Neuronal stem cell (in vitro differentiated cells): ENCODE results near the gene WSCD2.

Experiments
- DNase-seq: peaks from one replicate; pipeline ENCODE4 v3.0.0-alpha.2; 2013; ENCODE audit warnings: low spot score
- H2AFZ ChIP-seq: one replicate; pipeline ENCODE4 v1.6.1; 2013; ENCODE audit warnings: mild to moderate bottlenecking, low read length, inconsistent platforms
- H2AK5ac ChIP-seq: 2 replicates; pipeline ENCODE4 v1.6.1; 2013; ENCODE audit warnings: low read depth, mild to moderate bottlenecking, inconsistent platforms, low read length, moderate library complexity, mixed read lengths
- H2BK120ac ChIP-seq: 2 replicates; pipeline ENCODE4 v1.6.1; 2013; ENCODE audit warnings: low read depth, mild to moderate bottlenecking, inconsistent platforms, low read length, moderate library complexity, mixed read lengths
- H2BK12ac ChIP-seq: one replicate; pipeline ENCODE4 v1.6.1; 2013; ENCODE audit warnings: low read length, inconsistent platforms
- H2BK15ac ChIP-seq: 2 replicates; pipeline ENCODE4 v1.6.1; 2013; ENCODE audit warnings: mild to moderate bottlenecking, low read length, inconsistent platforms, mixed read lengths
- H2BK5ac ChIP-seq: one replicate; pipeline ENCODE4 v1.6.1; 2013; ENCODE audit warnings: inconsistent platforms, mild to moderate bottlenecking, low read length, moderate library complexity
- H3K14ac ChIP-seq: one replicate; pipeline ENCODE4 v1.6.1; 2013; ENCODE audit warnings: low read length, inconsistent platforms
- H3K18ac ChIP-seq: 2 replicates; pipeline ENCODE4 v1.6.1; 2013; ENCODE audit warnings: low read length, inconsistent platforms
- H3K23ac ChIP-seq: 2 replicates; pipeline ENCODE4 v1.6.1; 2013; ENCODE audit warnings: low read depth, mild to moderate bottlenecking, mixed read lengths, low read length, inconsistent platforms; ENCODE audit not compliant: poor library complexity
- H3K27ac ChIP-seq: replicated peaks from 3 replicates; pipeline ENCODE4 v1.5.1; 2013; ENCODE audit warnings: low read length, inconsistent platforms
- H3K27me3 ChIP-seq, 3 experiments: 2 replicates each; pipeline ENCODE4 v1.6.1; 2013; ENCODE audit warnings: low read length in 3 of 3, mild to moderate bottlenecking in 2 of 3, inconsistent platforms in 1 of 3, low read depth in 1 of 3, mixed read lengths in 1 of 3, moderate library complexity in 1 of 3; ENCODE audit not compliant: control insufficient read depth in 3 of 3, insufficient read depth in 3 of 3
- H3K36me3 ChIP-seq, 2 donors: replicated peaks in 1 of 2; 2 replicates each; pipeline ENCODE4 v1.6.1; 2013; ENCODE audit warnings: low read length in 2 of 2; ENCODE audit not compliant: control insufficient read depth in 2 of 2, insufficient read depth in 2 of 2
- H3K4ac ChIP-seq: 2 replicates; pipeline ENCODE4 v1.6.1; 2013; ENCODE audit warnings: inconsistent platforms, mild to moderate bottlenecking, low read length, moderate library complexity
- H3K4me1 ChIP-seq, 2 donors: 1 replicate in 1 of 2; 2 replicates in 1 of 2; pipeline ENCODE4 v1.6.1; 2013; ENCODE audit warnings: low read length in 2 of 2, low read depth in 1 of 2; ENCODE audit not compliant: control insufficient read depth in 2 of 2, insufficient read depth in 1 of 2
- H3K4me2 ChIP-seq: one replicate; pipeline ENCODE4 v1.6.1; 2013; ENCODE audit warnings: mild to moderate bottlenecking, low read length, inconsistent platforms; ENCODE audit not compliant: insufficient read depth, poor library complexity, severe bottlenecking
- H3K4me3 ChIP-seq, 2 donors: 2 replicates each; pipeline ENCODE4 v1.5.1; 2013; ENCODE audit warnings: low read length in 2 of 2, mild to moderate bottlenecking in 2 of 2, inconsistent platforms in 1 of 2, moderate library complexity in 1 of 2
- H3K79me1 ChIP-seq: one replicate; pipeline ENCODE4 v1.6.1; 2013; ENCODE audit warnings: low read depth, mild to moderate bottlenecking, inconsistent platforms, low read length, moderate library complexity
- H3K9ac ChIP-seq: one replicate; pipeline ENCODE4 v1.6.1; 2013; ENCODE audit warnings: mild to moderate bottlenecking, low read depth, low read length, inconsistent platforms; ENCODE audit not compliant: poor library complexity
- H3K9me3 ChIP-seq, 2 donors: replicated peaks in 1 of 2; 2 replicates each; pipeline versions ENCODE3 to v1.6.1; 2013; ENCODE audit warnings: low read length in 2 of 2, mild to moderate bottlenecking in 2 of 2, inconsistent platforms in 1 of 2, low read depth in 1 of 2, mixed read lengths in 1 of 2, moderate library complexity in 1 of 2; ENCODE audit not compliant: control insufficient read depth in 2 of 2, insufficient read depth in 1 of 2
- H4K8ac ChIP-seq: one replicate; pipeline ENCODE4 v1.6.1; 2013; ENCODE audit warnings: low read depth, mild to moderate bottlenecking, inconsistent platforms, low read length, moderate library complexity
- H4K91ac ChIP-seq: one replicate; pipeline ENCODE4 v1.6.1; 2013; ENCODE audit warnings: low read length, low read depth, mild to moderate bottlenecking, inconsistent platforms; ENCODE audit not compliant: poor library complexity
- WGBS, 2 donors: extraction: QIAGEN DNeasy Blood & Tissue Kit; methylation state at CpG; one replicate each; pipeline ENCODE4 v1.1.7; 2013; ENCODE audit warnings: missing lambda C conversion rate in 2 of 2, mixed read lengths in 1 of 2; ENCODE audit not compliant: insufficient read length in 2 of 2, insufficient replicate concordance in 1 of 2; ENCODE audit errors: extremely low coverage in 2 of 2; 5-methylcytosine and 5-hydroxymethylcytosine counted together

WSCD2 gene

GRCh38 chr12:108190529-108190928 is 61.4 kb downstream of the WSCD2 start:
- no peaks in the 10 kb centered on the region for H3K79me1 ChIP-seq
- no peak overlapping the region for H3K27ac ChIP-seq
- no peak for DNase-seq
- no peaks in the 10 kb centered on the region for H3K27me3 ChIP-seq
- H3K14ac ChIP-seq, result no peak overlapping the region
- no peak overlapping the region for H3K4ac ChIP-seq
- H3K4me2 ChIP-seq, result no peak overlapping the region
- no peak overlapping the region for H2BK12ac ChIP-seq
- no peak overlapping the region for H2AFZ ChIP-seq
- H3K4me3 ChIP-seq, result no peak overlapping the region
- H2BK15ac ChIP-seq, result no peak overlapping the region
- H2AK5ac ChIP-seq, result no peak overlapping the region
- no peak overlapping the region for H4K91ac ChIP-seq
- H2BK120ac ChIP-seq, result no peak overlapping the region
- H4K8ac ChIP-seq, result no peak overlapping the region
- no peaks in the 10 kb centered on the region for H3K9me3 ChIP-seq
- no peaks in the 10 kb centered on the region for H3K36me3 ChIP-seq
- no peak overlapping the region for H3K9ac ChIP-seq
- no peak overlapping the region for H3K18ac ChIP-seq
- no peak overlapping the region for H3K23ac ChIP-seq
- no peaks in the 10 kb centered on the region for H3K4me1 ChIP-seq
- no CpG with 5 or more reads among the region's 3 CpGs for WGBS, 2 donors
- no peak overlapping the region for H2BK5ac ChIP-seq

GRCh38 chr12:108191086-108191485 is 62.0 kb downstream of the WSCD2 start:
- H3K23ac ChIP-seq, result no peak overlapping the region

GRCh38 chr12:108191938-108192337 is 62.9 kb downstream of the WSCD2 start:
- Histone ChIP-seq H2BK12ac (no peak overlapping the region), H3K9ac (no peak overlapping the region), H2BK5ac (no peak overlapping the region), H2AK5ac (no peak overlapping the region), H4K91ac (no peak overlapping the region), H3K14ac (no peak overlapping the region), H3K27me3 (no peaks in the 10 kb centered on the region), H2BK15ac (no peak overlapping the region), H2BK120ac (no peak overlapping the region), H3K18ac (no peak overlapping the region), H3K4me3 (no peak overlapping the region), H3K27ac (no peak overlapping the region), H2AFZ (no peak overlapping the region), H3K79me1 (no peaks in the 10 kb centered on the region), H3K4me1 (no peaks in the 10 kb centered on the region), H3K23ac (no peak overlapping the region), H3K4ac (no peak overlapping the region), H3K4me2 (no peak overlapping the region), H3K9me3 (no peaks in the 10 kb centered on the region), H3K36me3 (no peaks in the 10 kb centered on the region), H4K8ac (no peak overlapping the region)
- DNase-seq, result no peak
- WGBS, 2 donors, result no CpG with 5 or more reads among the region's 4 CpGs

More at GRCh38 chr12:108191086-108191485, 62.0 kb downstream of the WSCD2 start:
- Histone ChIP-seq H4K8ac (no peak overlapping the region), H3K4ac (no peak overlapping the region), H3K79me1 (no peaks in the 10 kb centered on the region), H3K27me3 (no peaks in the 10 kb centered on the region), H3K18ac (no peak overlapping the region), H3K9me3 (no peaks in the 10 kb centered on the region), H3K14ac (no peak overlapping the region), H3K27ac (no peak overlapping the region), H4K91ac (no peak overlapping the region), H2BK12ac (no peak overlapping the region), H3K36me3 (no peaks in the 10 kb centered on the region), H3K4me2 (no peak overlapping the region), H2BK15ac (no peak overlapping the region), H2BK120ac (no peak overlapping the region), H2AFZ (no peak overlapping the region), H3K4me1 (no peaks in the 10 kb centered on the region), H2BK5ac (no peak overlapping the region), H3K9ac (no peak overlapping the region), H3K4me3 (no peak overlapping the region), H2AK5ac (no peak overlapping the region)
- WGBS, 2 donors, result no CpG with 5 or more reads among the region's 2 CpGs
- DNase-seq, result no peak

- Histone ChIP-seq H4K91ac (no peak overlapping the region), H3K27me3 (no peaks in the 10 kb centered on the region), H3K4me2 (no peak overlapping the region), H2BK120ac (no peak overlapping the region), H3K9ac (no peak overlapping the region), H2BK5ac (no peak overlapping the region), H3K79me1 (no peaks in the 10 kb centered on the region), H2AFZ (no peak overlapping the region), H3K27ac (no peak overlapping the region), H3K4me1 (no peaks in the 10 kb centered on the region), H3K4me3 (no peak overlapping the region), H3K18ac (no peak overlapping the region), H2BK12ac (no peak overlapping the region), H3K4ac (no peak overlapping the region), H2BK15ac (no peak overlapping the region), H3K23ac (no peak overlapping the region), H3K9me3 (no peaks in the 10 kb centered on the region), H3K14ac (no peak overlapping the region), H2AK5ac (no peak overlapping the region), H4K8ac (no peak overlapping the region), H3K36me3 (no peaks in the 10 kb centered on the region)
- no peak for DNase-seq
- no CpG with 5 or more reads among the region's 5 CpGs for WGBS, 2 donors
Observed at GRCh38 chr12:108193493-108193892, 64.4 kb downstream of the WSCD2 start.
